ENCODE data around the gene TENT4A. TPM values are rescaled to one million over a fixed set of nuclear protein-coding genes. Genes with fewer than 3 reads are reported as not detected.

TENT4A gene
- total and polyA plus RNA-seq, 2 of the 4 experiments (the other 2 are of a cell fraction), result 5.9 to 17.2 TPM

DNA sequence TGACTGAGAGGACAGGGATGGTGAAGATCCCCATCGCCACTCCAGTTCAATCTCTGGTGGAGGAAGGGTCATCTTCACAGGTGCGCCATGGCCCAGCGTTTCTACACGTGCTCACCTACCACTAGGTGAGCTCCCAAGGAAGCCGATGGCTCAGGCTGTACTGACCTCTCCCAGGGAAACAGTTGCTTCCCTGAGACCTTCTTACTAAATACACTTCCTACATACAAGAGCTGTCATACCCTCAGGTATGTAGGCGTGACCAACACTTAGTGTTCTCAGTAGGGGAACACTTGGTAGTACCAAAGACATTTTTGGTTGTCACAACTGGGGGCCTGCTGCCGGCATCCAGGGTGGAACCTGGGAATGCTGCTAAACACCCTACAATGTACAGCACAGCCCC, 75.2 kb downstream of the TENT4A start:
- Histone ChIP-seq H4K5ac (ENCODE audit: low read depth, low read length) (no peak overlapping the region), H3K9me1 (ENCODE audit: insufficient read depth, low read length) (no peaks in the 10 kb centered on the region), H4K20me1 (ENCODE audit: insufficient read depth, low read length) (no peaks in the 10 kb centered on the region), H2BK20ac (ENCODE audit: low read depth, low read length) (no peak overlapping the region), H2AK9ac (replicated peaks; ENCODE audit: low read depth, low read length, poor library complexity) (no peak overlapping the region), H4K91ac (ENCODE audit: insufficient read depth, low read depth, low read length) (no peak overlapping the region), H2BK5ac (ENCODE audit: low read depth, low read length, poor library complexity, severe bottlenecking) (no peak overlapping the region), H3K27me3 (ENCODE audit: control insufficient read depth, insufficient read depth, low read length) (peaks cover 3% of the 10 kb centered on the region; the same call in 1 of the 2 replicates), H3K4me2 (ENCODE audit: low read depth, low read length) (no peak overlapping the region), H3K4me1 (ENCODE audit: control insufficient read depth, insufficient read depth, low read length) (no peaks in the 10 kb centered on the region), H3K4me3 (ENCODE audit: insufficient read depth, low read depth, low read length) (no peak overlapping the region), H3K23ac (ENCODE audit: low read depth, low read length) (no peak overlapping the region), H3K56ac (ENCODE audit: extremely low read depth, insufficient read depth, low read length) (no peak overlapping the region), H3K36me3 (ENCODE audit: control insufficient read depth, insufficient read depth, low read length) (no peaks in the 10 kb centered on the region), H2AK5ac (ENCODE audit: low read depth, low read length) (no peak overlapping the region), H3K9ac (ENCODE audit: low read depth, low read length) (no peak overlapping the region), H3K14ac (replicated peaks; ENCODE audit: low read depth, low read length) (no peak overlapping the region), H3K4ac (ENCODE audit: low read depth, low read length) (no peak overlapping the region), H2AFZ (replicated peaks; ENCODE audit: low read length, poor library complexity) (no peak overlapping the region), H3K9me3 (ENCODE audit: control insufficient read depth, insufficient read depth, low read length) (no peaks in the 10 kb centered on the region), H3K27ac (ENCODE audit: insufficient read depth, low read length) (no peak overlapping the region), H4K8ac (ENCODE audit: low read depth in 2 of 2, low read length in 2 of 2) (no peak overlapping the region), H2BK120ac (ENCODE audit: low read depth, low read length) (no peak overlapping the region), H3K79me1 (ENCODE audit: low read depth in 1 of 2, low read length in 2 of 2) (no peaks in the 10 kb centered on the region), H3K18ac (ENCODE audit: low read depth, low read length) (no peak overlapping the region), H2BK15ac (ENCODE audit: low read depth, low read length) (no peak overlapping the region)
- no peak for DNase-seq
- no peak for ATAC-seq (ENCODE audit: low read depth)
- in situ Hi-C loops (cut with MboI; ENCODE audit: low sequenced_read_pairs), result no loop called here
- POLR2A ChIA-PET (ENCODE audit: unreplicated experiment), result no interaction called here
- intact Hi-C loops (cut with micrococcal nuclease), result no loop called here
- no CpG with 5 or more reads among the region's 7 CpGs for WGBS, 2 experiments (ENCODE audit: extremely low coverage in 2 of 2, insufficient read length in 1 of 2)
- no TSS peak for BruUV-seq (replicated peaks)
- TF ChIP-seq CEBPB (IDR thresholded peaks at IDR 0.05; ENCODE audit: low read depth, low read length) (no peak), RCOR1 (IDR thresholded peaks at IDR 0.05; ENCODE audit: insufficient replicate concordance, low read length) (no peak), MAFK (IDR thresholded peaks at IDR 0.05; ENCODE audit: low read depth, low read length) (no peak), RFX5 (IDR thresholded peaks at IDR 0.05; ENCODE audit: low read depth, low read length) (no peak), RAD21 (IDR thresholded peaks at IDR 0.05; ENCODE audit: low read length) (no peak), SMC3 (IDR thresholded peaks at IDR 0.05; ENCODE audit: low read depth, low read length) (no peak), BHLHE40 (IDR thresholded peaks at IDR 0.05; ENCODE audit: low read depth, low read length) (no peak), NFE2L2 (IDR thresholded peaks at IDR 0.05; ENCODE audit: low read depth, low read length) (no peak), MXI1 (IDR thresholded peaks at IDR 0.05; ENCODE audit: borderline replicate concordance, low read depth, low read length) (no peak), MAZ (IDR thresholded peaks at IDR 0.05; ENCODE audit: borderline replicate concordance, low read depth, low read length) (no peak), ELK1 (IDR thresholded peaks at IDR 0.05; ENCODE audit: borderline replicate concordance, low read depth, low read length) (no peak)
- TF ChIP-seq, protein P1, sequence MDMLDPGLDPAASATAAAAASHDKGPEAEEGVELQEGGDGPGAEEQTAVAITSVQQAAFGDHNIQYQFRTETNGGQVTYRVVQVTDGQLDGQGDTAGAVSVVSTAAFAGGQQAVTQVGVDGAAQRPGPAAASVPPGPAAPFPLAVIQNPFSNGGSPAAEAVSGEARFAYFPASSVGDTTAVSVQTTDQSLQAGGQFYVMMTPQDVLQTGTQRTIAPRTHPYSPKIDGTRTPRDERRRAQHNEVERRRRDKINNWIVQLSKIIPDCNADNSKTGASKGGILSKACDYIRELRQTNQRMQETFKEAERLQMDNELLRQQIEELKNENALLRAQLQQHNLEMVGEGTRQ (IDR thresholded peaks at IDR 0.05; ENCODE audit: low read depth, low read length), result no peak
- TF ChIP-seq, protein P2, sequence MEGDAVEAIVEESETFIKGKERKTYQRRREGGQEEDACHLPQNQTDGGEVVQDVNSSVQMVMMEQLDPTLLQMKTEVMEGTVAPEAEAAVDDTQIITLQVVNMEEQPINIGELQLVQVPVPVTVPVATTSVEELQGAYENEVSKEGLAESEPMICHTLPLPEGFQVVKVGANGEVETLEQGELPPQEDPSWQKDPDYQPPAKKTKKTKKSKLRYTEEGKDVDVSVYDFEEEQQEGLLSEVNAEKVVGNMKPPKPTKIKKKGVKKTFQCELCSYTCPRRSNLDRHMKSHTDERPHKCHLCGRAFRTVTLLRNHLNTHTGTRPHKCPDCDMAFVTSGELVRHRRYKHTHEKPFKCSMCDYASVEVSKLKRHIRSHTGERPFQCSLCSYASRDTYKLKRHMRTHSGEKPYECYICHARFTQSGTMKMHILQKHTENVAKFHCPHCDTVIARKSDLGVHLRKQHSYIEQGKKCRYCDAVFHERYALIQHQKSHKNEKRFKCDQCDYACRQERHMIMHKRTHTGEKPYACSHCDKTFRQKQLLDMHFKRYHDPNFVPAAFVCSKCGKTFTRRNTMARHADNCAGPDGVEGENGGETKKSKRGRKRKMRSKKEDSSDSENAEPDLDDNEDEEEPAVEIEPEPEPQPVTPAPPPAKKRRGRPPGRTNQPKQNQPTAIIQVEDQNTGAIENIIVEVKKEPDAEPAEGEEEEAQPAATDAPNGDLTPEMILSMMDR (conservative IDR thresholded peaks at IDR 0.05; ENCODE audit: low read depth, low read length), result no peak
- CTCF ChIA-PET, result interaction anchor here (1.1 kb wide), 1 partner anchor 13 kb away, joined by 4 read pairs; no protein-coding TSS in a partner anchor
- dilution Hi-C loops (cut with HindIII; ENCODE audit: low sequenced_read_pairs, unreplicated experiment), result no loop called here
